Activated B cell treated with CpG ODN at 0.5 μM for 24 hours (primary cell): ENCODE measurements around the gene TNFAIP8. TPM values are rescaled to one million over a fixed set of nuclear protein-coding genes. Genes with fewer than 3 reads are reported as not detected.

Experiments
- ATAC-seq: fragments of 200-7000 bp; cut with Tn5 transposase; one replicate; pipeline ENCODE4 v1.10.0; 2021; ENCODE audit warnings: low read depth, mild to moderate bottlenecking, moderate library complexity
- CTCF ChIA-PET: fragments of 350-600 bp; sonication (Branson Sonifier 250); formaldehyde crosslinking; loops from one replicate; lab custom pipeline; 2021; ENCODE audit warnings: antibody characterized with exemption; lab: Charles Lee
- POLR2A ChIA-PET: fragments of 350-600 bp; sonication (Branson Sonifier 250); formaldehyde crosslinking; loops from one replicate; lab custom pipeline; 2021; ENCODE audit warnings: antibody characterized with exemption; lab: Charles Lee
- DNase-seq: peaks from one replicate; pipeline ENCODE4 v3.0.0; 2022
- H3K27ac Mint-ChIP-seq: one replicate; pipeline ENCODE4 v1.8.0; 2020; ENCODE audit warnings: mixed read lengths
- H3K27me3 Mint-ChIP-seq: one replicate; pipeline ENCODE4 v1.8.0; 2021; ENCODE audit warnings: mixed read lengths
- H3K36me3 Mint-ChIP-seq: one replicate; pipeline ENCODE4 v1.8.0; 2021; ENCODE audit warnings: low read depth, mixed read lengths
- H3K4me1 Mint-ChIP-seq: one replicate; pipeline ENCODE4 v1.8.0; 2021; ENCODE audit warnings: mixed read lengths
- H3K4me3 Mint-ChIP-seq: one replicate; pipeline ENCODE4 v1.8.0; 2020; ENCODE audit warnings: mild to moderate bottlenecking, mixed read lengths
- H3K9me3 Mint-ChIP-seq: one replicate; pipeline ENCODE4 v1.8.0; 2020; ENCODE audit warnings: mixed read lengths
- CTCF ChIP-seq: fragments of 200-600 bp; IDR thresholded peaks from one replicate; pipeline ENCODE4 v1.8.0; 2022; ENCODE audit warnings: antibody characterized with exemption, mild to moderate bottlenecking
- intact Hi-C: fragments of 100-400 bp; cut with micrococcal nuclease; formaldehyde crosslinking; loops from one replicate; pipeline ENCODE4 v1.15.1; 2024
- total RNA-seq: library from RNA; stranded (reverse); gene quantifications from 2 replicates; pipeline ENCODE4 v1.2.3, GENCODE V29; 2022

Gene TNFAIP8
- total RNA-seq, 1 donor from 2014 or later, result 135 TPM

- CTCF ChIA-PET, result interaction anchor here (1.0 kb wide), 1 partner anchor 260 kb away, joined by 3 read pairs; no protein-coding TSS in a partner anchor
- H3K27me3 Mint-ChIP-seq, result no peaks in the 10 kb centered on the region
- TF ChIP-seq CTCF, result no peak
- intact Hi-C loops, result loop anchor here (1.0 to 5.0 kb wide), 3 partner anchors 8 to 34 kb away; no protein-coding TSS in a partner anchor
- H3K36me3 Mint-ChIP-seq, result peaks cover 6% of the 10 kb centered on the region
- peak overlapping the region; percentile 96 for H3K27ac Mint-ChIP-seq
- ATAC-seq (peak; percentile 19), DNase-seq (no peak)
- no peaks in the 10 kb centered on the region for H3K9me3 Mint-ChIP-seq
- H3K4me1 Mint-ChIP-seq, result peaks cover 98% of the 10 kb centered on the region
- H3K4me3 Mint-ChIP-seq, result peak overlapping the region; percentile 71
- POLR2A ChIA-PET, result interaction anchor here (0.6 to 18.3 kb wide), 7 partner anchors 9 to 262 kb away, joined by 3 to 388 read pairs (median 4); partner anchors contain the start of genes DMXL1 and TNFAIP8
Measured at GRCh38 chr5:119333421-119333851, 22.4 kb upstream of the TNFAIP8 start.

- Mint-ChIP-seq H3K27me3 (no peaks in the 10 kb centered on the region), H3K4me3 (peak overlapping the region; percentile 71), H3K9me3 (no peaks in the 10 kb centered on the region), H3K36me3 (peaks cover 3% of the 10 kb centered on the region), H3K4me1 (peaks cover 99% of the 10 kb centered on the region), H3K27ac (peak overlapping the region; percentile 96)
- CTCF ChIA-PET, result interaction anchor here (0.9 to 1.4 kb wide), 4 partner anchors 20 to 23 kb away, joined by 3 read pairs; no protein-coding TSS in a partner anchor
- POLR2A ChIA-PET, result interaction anchor here (0.7 to 18.3 kb wide), 8 partner anchors 17 to 264 kb away, joined by 3 to 388 read pairs (median 6); partner anchors contain the start of genes DMXL1 and TNFAIP8
- intact Hi-C loops, result no loop called here
- TF ChIP-seq CTCF, result no peak
- ATAC-seq (no peak), DNase-seq (no peak)
Measured at GRCh38 chr5:119335261-119335677, 20.6 kb upstream of the TNFAIP8 start.

- CTCF ChIA-PET, result interaction anchor here (0.9 to 4.9 kb wide), 8 partner anchors 10 to 76 kb away, joined by 3 to 34 read pairs (median 3); no protein-coding TSS in a partner anchor
- Mint-ChIP-seq H3K27ac (peak overlapping the region; percentile 96), H3K36me3 (peaks cover 3% of the 10 kb centered on the region), H3K4me1 (peaks cover 99% of the 10 kb centered on the region), H3K4me3 (peak overlapping the region; percentile 47), H3K27me3 (no peaks in the 10 kb centered on the region), H3K9me3 (no peaks in the 10 kb centered on the region)
- intact Hi-C loops, result no loop called here
- TF ChIP-seq CTCF, result no peak
- no peak for DNase-seq
- POLR2A ChIA-PET, result interaction anchor here (1.0 to 18.3 kb wide), 4 partner anchors 18 to 82 kb away, joined by 3 to 388 read pairs (median 8); partner anchors contain the start of gene TNFAIP8
- ATAC-seq, result no peak
Measured at GRCh38 chr5:119336262-119336661, 19.6 kb upstream of the TNFAIP8 start.

- H3K36me3 Mint-ChIP-seq, result peaks cover 3% of the 10 kb centered on the region
- TF ChIP-seq CTCF, result no peak
- H3K4me3 Mint-ChIP-seq, result peak overlapping the region; percentile 39
- H3K27me3 Mint-ChIP-seq, result no peaks in the 10 kb centered on the region
- CTCF ChIA-PET, result interaction anchor here (0.9 to 4.9 kb wide), 8 partner anchors 9 to 75 kb away, joined by 3 to 34 read pairs (median 3); partner anchors contain the start of gene TNFAIP8
- H3K4me1 Mint-ChIP-seq, result peaks cover 99% of the 10 kb centered on the region
- DNase-seq (no peak), ATAC-seq (peak; percentile 4)
- intact Hi-C loops, result loop anchor here (1.0 kb wide), 2 partner anchors 9 to 60 kb away; no protein-coding TSS in a partner anchor
- peak overlapping the region; percentile 96 for H3K27ac Mint-ChIP-seq
- no peaks in the 10 kb centered on the region for H3K9me3 Mint-ChIP-seq
- POLR2A ChIA-PET, result interaction anchor here (0.7 to 18.3 kb wide), 15 partner anchors 8 to 319 kb away, joined by 3 to 388 read pairs (median 3); partner anchors contain the start of genes DMXL1 and TNFAIP8
Measured at GRCh38 chr5:119336845-119337580, 18.8 kb upstream of the TNFAIP8 start.
